Activated effector memory CD4-positive, alpha-beta T cell treated with anti-CD3 and anti-CD28 coated beads, Interleukin-2, amount 50 U/mL, for 16 hours (primary cell): ENCODE measurements around the gene MEGF11.

ENCODE experiments used
- DNase-seq: peaks from one replicate; pipeline ENCODE4 v3.0.0-alpha.2; 2020

MEGF11 gene

DNA sequence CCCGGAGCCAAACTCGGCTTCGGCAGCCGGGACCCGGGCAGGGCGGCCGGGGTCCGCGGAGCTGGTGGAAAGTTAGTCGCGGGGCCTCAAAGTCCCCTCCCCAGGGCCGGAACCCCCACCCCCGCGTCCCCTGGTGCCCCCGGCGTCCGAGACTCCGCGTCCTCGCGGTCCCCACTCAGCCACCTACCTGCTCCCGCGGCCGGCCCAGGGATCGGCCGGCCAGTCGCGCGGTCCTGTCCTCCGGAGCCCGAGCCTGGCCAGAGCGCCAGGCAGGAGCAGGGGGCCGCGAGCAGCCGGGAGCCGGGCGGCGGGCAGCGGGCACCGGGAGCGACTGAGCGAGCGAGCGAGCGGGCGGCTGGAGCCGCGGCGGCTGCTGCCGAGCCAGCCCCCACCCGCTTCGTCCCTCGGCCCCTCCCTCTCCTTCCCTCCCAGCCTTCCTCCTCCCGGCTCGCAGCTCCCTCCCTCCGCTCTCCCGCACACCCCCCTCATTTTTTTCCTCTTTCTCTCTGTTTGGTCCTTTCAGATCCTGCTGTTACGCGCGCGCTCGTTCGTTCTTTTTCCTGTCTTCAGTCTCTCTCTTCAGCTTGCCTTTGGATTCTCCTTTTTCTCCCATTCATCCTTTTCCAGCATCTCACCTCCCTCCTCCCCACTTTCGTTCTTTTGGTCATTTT lies at the start of gene MEGF11:
Gene MEGF11, minus strand, starts transcription at position 333 of the 671 bp plus-strand sequence. CDS start 125,347 bp downstream, outside the sequence.
- no peak for DNase-seq

DNA sequence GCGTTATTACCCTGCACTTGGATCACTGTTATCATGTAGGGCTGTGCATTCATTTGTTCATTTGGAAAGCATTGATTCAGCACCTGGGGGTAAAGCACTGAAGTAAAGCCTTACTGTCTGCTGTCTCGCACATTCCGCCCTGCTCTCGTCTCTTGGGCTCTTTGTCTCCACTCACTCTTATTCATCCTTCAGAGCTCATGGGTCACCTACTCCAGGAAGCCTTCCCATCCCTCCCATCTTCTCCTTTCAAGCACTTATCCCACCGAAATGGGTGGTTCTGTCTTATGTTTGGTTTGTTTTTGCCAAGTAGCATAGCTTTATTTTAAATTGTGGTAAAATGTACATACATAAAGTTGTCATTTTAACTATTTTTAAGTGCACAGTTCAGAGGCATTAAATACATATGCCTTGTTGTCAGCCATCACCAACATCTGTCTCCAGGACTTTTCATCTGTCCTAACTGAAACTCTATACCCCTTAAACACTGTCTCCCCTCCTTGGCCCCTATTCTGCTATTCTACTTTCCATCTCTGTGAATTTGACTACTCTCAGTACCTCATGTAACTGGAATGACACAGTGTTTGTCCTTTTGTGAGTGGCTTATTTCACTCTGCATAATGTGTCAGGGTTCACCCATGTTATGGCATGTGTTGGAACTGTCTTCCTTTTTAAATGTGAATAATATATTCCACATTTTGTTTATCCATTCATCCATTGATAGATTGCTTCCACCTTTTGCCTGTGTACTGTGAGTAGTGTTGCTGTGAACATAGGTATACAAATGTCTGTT lies 49.1 kb upstream of the MEGF11 start:
- DNase-seq = no peak

DNA sequence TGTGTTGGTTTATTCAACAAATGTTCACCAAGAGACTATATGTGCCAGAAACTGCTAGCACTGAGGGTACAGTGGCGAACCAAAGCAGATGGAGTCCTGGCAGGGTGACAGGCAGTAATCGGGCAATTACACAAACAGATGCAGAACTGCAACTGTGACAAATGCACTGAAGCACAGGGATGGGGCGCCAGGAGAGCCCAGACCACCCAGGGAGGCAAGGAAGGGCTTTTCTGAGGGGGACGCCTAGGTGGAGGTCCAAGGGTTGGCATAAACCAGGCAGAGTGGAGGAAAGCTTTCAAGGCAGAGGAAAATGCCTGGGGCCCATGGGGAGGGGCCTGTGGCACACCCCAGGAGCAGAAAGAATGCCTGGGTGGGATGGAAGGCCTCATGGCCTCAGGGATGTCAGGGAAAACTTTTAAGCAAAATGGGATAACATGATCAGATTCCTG lies 45.3 kb upstream of the MEGF11 start:
- DNase-seq = no peak

DNA sequence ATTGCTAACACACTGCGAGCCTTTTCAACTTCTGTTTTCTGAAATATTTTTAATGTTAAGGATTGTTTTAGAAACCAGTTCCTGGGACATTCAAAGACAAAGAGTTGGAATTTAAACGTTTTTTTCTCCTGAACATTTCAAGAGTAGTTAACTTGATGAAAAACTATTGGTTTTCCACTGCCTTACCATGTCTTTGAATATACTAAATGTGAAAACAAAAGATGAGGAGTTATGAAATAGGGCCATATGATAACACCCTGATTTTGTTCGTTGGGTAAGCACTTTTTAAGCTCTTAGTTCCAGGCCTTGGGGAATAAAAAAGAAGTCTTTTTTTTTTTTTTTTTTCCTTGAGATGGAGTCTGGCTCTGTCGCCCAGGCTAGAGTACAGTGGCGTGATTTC lies 42.6 kb upstream of the MEGF11 start:
- DNase-seq = no peak

DNA sequence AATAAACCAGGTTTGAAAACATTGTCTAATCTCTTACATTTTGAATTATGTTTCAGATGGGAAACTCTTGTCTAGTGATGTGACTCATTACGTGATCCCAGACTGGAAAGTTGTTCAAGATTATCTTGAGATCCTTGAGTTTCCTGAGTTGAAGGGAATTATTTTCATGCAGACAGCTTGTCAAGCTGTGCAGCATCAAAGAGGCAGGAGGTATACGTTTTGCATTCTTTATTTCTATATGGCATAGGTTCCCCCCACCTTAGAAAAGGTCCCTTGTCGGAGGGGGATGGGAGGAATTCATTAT lies 41.3 kb upstream of the MEGF11 start:
- no peak for DNase-seq

DNA sequence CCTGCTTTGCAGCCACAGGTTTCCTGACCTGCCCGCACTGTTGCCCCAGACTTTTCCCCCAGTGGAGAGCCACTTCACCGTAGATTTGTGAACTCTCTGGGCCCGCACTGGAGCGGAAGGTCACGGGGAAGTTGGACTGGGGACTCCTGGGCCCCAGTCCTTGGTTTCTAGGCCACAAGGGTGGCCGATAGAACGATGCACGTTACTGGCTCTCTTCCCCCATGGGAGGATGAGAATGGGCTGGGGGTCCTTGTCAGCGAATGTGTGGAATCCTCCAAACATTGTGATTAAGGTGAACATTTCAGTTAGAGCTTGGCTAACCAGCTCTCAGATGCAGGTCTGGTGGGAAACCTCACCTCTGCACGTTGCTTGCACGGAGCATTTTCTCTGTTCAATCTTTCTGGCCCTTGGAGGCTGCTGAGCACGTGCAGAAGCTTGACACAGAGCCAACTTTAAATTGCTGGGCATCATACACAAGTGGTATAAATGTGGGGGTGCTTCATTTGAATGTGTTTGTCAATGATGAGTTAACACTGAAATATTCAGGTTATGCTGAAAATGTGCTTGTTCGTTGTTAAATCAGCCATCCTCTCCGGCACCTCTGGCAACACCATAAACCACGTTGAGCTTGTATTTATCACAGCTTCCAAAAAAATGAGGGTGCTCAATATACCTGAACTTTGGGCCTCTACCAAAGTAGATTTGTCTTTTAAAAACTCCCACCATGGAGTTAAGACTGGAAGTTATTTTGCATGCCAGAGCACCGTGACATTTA lies 40.8 kb upstream of the MEGF11 start:
- peak; percentile 65 for DNase-seq

DNA sequence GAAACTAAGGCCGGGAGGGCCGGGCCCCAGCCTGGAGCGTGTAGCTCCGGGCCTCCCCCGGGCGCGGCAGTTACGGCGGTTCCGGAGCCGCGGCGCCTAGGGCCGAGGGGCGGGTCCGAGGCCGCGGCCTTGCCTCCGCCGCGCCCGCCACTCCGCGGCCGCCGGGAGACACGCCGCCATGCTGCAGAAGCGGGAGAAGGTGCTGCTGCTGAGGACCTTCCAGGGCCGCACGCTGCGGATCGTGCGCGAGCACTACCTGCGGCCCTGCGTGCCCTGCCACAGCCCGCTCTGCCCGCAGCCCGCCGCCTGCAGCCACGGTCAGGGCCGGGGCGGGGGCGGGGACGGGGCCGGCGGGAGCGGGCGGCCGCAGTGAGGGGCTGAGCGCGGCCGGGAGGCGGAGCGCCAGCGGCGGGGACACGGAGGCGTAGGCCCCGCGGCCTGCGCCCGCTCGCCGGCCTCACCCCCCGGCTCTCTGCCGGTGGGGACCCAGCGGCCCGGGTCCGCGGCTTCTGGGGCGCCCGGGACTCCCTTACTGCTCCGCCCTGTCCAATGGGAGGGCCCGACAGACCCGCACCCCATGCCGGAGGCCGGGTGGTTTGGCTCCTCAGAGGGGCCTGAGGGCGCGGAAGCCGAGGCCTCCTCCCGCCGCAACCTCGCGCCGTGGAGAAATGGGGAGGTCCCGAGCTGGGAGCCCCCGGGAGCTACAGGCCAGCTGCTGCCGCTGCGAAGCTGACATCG lies 40.0 kb upstream of the MEGF11 start, which contains the start of gene DIS3L:
Gene DIS3L, plus strand, starts transcription at position 150 of the 738 bp plus-strand sequence. Its CDS starts 29 bp downstream, at position 179.
- peak; percentile 86 for DNase-seq

DNA sequence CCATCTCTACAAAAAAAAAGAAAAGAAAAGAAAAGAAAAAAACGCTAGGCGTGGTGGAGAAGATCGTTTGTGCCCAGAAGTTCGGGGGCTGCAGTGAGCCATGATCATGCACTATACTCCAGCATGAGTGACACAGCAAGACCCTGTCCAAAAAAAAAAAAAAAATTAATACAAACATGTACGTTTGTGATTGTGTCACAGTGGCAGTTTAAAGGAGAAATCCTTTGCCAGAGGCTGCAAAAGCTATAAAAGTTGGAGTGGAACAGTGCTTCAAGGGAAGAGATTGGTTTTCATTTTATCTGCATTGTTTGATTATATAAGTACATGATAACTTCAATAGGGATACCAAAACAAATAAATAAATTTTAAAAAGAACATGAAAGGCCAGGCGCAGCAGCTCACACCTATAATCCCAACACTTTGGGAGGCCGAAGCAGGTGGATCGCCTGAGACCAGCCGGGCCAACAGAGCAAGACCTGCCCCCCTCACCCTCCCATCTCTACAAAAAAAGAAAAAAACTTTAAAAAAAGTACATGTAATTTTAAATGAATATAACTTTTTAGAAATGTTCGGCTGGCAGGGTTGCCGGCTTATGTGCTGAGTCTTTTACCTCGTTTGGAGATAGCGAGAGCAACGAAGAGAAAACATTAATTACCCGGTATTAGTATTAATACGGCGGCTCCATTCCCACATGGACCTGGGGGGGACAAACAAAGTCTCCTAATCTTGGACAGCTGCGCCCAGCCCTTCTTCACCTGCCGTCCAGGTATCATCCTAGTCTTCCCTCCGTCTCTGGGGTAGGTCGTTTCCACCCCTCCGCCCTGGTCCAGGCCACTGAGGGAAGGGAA lies 39.2 kb upstream of the MEGF11 start:
- DNase-seq = no peak

DNA sequence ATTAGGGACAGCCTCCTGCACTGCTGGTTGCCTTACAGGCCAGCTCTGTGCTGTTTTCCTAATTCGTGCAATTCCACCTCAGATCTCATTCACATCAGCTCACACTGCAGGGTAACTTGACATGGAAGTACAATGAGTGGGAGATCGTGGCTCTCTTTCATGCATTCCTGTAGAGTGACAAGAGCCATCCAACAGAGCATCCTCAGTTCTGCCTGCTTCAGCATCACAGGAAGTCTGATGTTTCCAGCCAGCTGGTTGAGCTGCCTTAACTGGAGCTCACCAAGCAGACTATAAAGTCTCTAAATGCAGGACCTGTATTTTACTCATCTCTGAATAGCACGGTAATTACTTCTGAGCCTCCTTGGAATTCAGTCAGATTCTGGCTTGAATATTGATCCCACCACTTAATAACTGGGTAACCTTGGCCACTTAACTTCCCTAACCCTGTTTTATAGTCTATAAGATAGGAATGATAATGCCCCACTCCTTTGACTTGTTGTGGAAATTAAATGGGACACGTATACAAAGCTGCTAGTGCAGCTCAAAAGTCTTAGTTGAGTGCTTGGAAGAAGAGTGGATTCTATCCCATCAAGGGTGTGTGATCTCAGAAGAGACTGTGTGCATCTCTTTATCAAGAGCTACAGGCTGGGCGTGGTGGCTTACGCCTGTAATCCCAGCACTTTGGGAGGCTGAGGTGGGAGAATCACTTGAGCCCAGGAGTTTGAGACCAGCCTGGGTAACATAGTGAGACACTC lies 38.4 kb upstream of the MEGF11 start:
- DNase-seq = no peak

DNA sequence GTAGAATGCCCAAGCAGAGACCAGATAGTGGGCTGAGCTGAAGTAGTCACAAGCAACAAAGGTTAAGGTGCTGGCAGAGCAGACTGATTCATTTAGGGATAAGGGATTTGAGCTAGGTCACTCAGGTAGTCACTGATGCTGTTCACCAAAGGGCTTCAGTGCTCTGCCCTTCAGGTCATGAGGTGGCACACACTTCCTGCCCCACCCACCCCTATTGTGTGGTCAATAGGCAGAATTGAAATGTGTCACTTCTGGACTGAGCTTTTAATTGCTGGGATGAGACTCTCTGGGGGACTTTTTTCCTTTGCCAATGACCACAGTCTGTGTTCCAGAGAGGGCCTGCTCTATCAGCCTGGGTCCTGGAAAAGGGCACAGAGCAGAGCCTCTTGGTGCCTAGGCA lies 37.0 kb upstream of the MEGF11 start:
- DNase-seq = no peak

DNA sequence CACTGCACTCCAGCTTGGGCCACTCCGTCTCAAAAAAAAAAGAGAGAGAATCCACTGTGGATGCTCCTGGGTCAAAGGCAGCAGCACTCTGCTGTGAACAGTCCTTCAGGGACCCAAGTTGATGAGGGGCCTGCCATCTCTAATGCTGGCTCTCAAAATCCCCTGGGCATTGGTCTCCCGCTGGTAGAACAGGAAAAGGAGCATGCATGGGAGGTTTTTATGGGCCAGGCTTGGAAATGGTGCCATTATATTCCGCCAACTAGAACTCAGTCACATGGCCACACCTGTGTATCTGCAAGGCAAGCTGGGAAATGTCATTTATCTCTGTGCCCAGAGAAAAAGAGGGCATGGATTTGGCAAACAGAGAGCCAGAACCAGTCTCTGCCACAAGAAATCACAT lies 36.5 kb upstream of the MEGF11 start:
- no peak for DNase-seq

DNA sequence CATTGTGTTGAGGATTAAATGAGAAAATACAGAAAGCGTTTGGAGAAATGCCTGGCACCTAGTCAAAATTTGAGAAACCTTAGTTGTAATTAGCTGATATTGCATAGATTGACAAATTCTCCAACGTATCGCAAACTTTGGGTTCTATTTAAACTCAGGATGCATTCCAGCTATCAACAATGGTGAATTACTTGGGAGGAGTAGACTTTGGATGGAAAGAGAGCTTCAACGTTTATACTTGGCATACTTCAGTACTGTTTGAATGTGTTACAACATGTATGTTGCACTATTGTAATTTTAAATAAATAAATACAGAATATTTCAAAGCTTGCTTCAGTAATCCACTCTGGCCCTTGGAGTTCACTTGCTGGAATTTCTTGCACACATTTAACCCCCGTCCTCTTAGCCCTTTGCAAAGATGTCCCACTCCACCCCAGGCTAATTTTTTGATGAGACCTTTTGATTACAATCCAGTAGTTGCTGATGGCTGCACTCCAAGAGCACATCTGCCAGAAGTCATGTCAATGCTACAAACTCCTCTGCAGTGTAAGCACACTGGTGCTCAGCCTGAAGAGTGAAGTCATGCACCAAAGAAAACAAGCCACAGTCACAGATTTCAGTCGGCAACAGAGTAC lies 35.1 kb upstream of the MEGF11 start:
- no peak for DNase-seq

DNA sequence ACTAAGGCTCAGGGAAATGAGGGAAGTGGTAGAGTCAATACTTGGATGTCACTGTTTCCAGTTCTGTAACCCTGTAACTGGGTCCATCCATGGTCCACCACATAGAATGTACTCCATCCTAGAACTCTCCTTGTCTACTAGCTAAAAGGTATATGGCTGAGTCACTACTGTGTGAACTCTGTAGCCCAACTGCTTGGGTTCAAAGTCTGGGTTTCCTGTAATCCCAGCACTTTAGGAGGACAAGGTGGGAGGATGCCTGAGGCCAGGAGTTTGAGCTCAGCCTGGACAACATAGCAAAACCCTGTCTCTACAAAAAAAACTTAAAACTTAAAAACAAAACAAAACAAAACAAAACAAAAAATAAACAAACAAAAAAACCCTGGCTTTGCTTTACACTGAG lies 34.5 kb upstream of the MEGF11 start:
- DNase-seq = no peak

DNA sequence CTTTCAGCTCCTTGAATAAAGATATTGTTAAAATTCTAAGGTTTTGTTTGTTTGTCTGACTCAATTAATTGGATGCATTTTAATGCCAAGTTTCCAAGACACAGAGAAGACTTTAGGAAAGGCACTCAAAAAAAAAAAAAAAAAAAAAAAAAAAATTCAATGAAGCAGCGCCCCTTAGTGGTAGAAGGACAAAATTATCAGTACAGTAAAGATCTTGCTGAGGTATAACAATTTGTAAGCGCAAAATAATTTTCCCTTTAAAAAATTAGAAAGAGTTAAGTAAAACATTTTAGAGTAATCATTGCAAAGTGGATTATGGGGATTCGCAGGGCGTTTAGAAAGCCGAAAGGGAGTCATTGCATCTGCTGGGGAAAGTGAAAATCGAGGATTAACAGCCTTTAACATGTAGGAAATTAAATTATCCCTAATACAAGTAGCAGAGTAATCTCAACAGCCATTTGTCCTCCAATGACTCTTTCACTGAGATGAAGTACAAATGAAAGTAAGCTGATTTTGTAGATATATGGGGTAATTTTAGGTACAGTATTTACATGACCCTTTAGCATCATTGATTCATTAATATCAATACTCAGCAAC lies 34.0 kb upstream of the MEGF11 start:
- DNase-seq = no peak

DNA sequence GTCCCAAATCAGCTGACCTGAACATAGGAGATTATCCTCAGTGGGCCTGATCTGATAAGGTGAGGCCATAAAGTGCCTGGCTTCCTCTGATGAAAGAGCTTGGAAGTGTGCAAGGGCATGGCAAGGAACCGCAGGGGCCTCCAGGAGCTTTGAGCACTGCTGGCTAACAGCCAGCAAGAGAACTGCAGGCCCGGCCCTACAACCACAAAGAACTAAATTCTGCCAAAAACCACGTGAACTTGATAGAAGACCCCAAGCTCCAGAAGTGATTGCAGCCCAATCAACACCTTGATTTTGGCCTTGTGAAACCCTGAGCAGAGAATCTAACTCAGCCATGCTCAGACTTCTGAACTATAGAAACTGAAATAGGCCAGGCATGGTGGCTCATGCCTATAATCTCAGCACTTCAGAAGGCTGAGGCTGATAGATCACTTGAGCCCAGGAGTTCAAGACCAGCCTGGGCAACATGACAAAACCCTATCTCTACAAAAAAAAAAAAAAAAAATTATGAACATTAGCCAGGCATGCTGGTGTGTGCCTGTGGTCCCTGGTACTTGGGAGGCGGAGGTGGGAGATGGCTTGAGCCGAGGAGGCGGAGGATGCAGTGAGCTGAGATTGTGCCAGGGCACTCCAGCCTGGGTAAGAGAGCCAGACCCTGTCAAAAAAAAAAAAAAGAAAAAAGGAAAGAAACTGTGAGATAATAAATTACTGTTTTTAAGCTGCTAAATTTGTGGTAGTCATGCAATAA lies 32.2 kb upstream of the MEGF11 start:
- DNase-seq = no peak

DNA sequence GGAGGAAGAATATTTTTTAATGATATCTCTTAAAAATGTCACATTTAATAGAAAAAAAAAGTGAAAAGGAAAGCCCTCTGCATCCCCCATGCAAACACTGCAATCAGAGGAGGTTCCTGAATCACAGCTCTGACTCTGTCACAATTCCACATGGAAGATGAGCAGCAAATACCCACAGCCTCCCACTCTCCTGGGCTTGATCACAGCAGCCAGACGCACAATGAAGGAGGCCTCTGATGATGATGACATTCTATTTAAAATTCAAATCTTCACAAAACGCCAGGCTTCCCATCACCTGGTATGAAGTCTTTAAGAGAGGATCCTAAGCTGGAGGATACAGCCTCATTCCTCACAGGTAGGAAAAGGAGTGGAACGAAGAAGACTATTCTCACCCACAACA lies 30.7 kb upstream of the MEGF11 start:
- no peak for DNase-seq

DNA sequence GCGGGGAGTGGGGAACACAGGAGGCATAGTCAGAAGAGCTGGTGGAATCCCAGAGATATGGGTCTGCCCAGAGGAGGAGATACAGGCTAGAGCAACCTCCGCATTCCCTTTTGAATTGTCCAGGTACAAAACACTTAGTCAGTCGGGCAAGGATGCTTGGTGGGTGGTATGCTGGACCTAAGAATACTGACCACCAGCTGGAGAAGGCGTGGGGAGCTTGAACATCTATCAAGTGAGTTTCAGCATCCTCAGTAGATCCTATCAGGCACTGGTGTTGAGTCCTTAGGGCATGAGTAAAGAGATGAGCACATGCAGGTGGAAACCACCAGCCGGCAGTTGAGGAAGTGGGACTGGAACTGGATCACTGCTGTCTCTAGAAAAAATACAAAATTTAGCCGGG lies 25.1 kb upstream of the MEGF11 start:
- DNase-seq = no peak

DNA sequence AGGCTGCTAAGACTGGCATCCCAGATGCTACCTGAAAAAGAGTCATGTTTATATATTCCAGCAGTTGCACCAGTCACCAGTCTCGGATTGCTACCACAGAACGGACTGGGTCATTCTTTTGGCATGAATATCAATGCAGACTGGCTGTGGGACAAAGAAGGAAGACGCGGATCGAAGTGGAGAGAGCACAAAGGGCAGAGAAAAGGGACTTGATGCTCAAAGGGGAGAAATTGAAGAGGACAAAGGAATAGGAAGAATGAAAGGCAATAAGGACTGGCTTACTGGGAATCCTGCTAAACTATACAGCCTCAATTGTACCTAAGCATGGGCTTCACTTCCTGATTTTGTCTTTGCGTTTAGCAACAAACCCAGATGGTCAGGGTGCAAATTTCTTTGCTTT lies 24.5 kb upstream of the MEGF11 start:
- DNase-seq = no peak

DNA sequence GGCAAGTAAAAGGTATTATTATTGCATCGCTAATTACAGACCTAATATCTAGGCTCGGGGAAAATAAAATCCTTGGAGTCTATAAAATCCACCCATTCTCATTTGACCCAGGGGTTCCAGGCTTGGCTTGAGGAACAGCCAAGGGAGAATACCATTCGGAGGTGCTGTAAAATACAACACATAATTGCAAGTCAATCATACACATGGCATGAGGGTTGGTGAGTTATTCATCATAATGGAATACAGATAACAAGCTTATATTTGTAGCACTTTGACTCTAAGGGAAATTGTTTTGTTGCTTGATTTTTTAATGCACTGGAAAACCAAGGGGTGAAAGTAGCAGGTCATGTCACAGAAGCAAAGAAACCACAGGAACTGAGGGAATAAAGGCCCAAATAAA lies 23.0 kb upstream of the MEGF11 start:
- DNase-seq = no peak

DNA sequence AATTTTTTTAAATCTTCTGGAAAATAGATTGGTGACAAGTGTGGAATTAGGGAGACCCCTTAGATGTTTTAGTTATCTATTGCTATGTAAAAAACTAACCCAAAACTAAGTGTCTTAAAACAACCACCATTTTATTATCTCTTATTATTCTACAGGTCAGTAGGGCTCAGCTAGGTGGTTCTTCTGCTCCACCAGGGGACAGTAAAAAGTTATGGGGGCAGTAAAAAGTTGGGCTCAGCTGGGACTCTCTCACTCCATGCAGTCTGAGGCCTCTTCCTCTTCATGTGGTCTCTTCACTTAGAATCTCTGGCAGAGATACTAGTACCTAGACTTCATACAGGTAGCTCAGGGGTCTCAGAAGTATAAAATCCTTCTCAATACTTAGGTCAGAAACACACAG lies 21.8 kb upstream of the MEGF11 start:
- no peak for DNase-seq
